GM12891 (cell line): Measurements from ENCODE around the gene UBE2U.
"Not testable (repeated sequence)": the region's sequence is repeated elsewhere in the genome, so short reads cannot be mapped to it uniquely, and the experiment has no call there.

Experiments
- PAX5 ChIP-seq: IDR thresholded peaks from 2 replicates; pipeline ENCODE4 v1.6.1; 2011; ENCODE audit warnings: low read length, moderate library complexity, mild to moderate bottlenecking; ENCODE audit not compliant: insufficient read depth, severe bottlenecking
- POLR2A ChIP-seq: IDR thresholded peaks from 2 replicates; pipeline ENCODE4 v1.6.1; 2011; ENCODE audit warnings: low read depth, low read length, control low read depth
- POLR2AphosphoS5 ChIP-seq: IDR thresholded peaks from 2 replicates; pipeline ENCODE4 v1.6.1; 2011; ENCODE audit warnings: low read depth, low read length, control low read depth
- POU2F2 ChIP-seq: IDR thresholded peaks from 2 replicates; pipeline ENCODE4 v1.6.1; 2011; ENCODE audit warnings: low read depth, mild to moderate bottlenecking, control low read depth, low read length, moderate library complexity
- SPI1 ChIP-seq: IDR thresholded peaks from 2 replicates; pipeline ENCODE4 v1.6.1; 2011; ENCODE audit warnings: low read depth, low read length, control low read depth
- TAF1 ChIP-seq: IDR thresholded peaks from 2 replicates; pipeline ENCODE4 v1.6.1; 2011; ENCODE audit warnings: low read depth, low read length, control low read depth

- TF ChIP-seq POLR2A, SPI1, PAX5, POLR2AphosphoS5, POU2F2, TAF1: not testable (repeated sequence)
These were observed 36.1 kb downstream of the UBE2U start for GRCh38 chr1:64239519-64239918.
